ENCODE results near the gene NFASC. TPM values are rescaled to one million over a fixed set of nuclear protein-coding genes. Genes with fewer than 3 reads are reported as not detected.

NFASC gene
- polyA plus RNA-seq, 3 donors = 0.08 TPM; not detected in 2

DNA sequence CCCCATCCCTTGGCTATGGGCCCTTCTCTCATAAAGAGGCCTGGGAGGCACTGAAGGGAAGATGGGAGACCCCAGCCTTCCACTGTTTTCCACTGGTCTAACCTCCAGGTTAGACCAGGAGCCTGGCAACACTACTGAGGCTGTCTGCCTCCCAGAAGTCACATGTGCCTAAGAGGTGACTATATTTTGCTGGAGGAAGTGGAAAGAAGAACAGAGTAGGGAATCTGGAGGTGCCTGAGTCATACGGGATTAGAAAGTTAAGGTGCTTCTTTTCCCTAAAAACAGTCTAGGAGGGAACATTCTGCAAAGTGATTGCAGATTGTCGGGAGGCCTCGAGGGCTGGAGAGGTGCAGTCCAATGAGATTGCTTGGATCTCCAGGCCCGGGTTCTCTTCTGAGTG is 4.6 kb downstream of the NFASC start:
- no peaks in the 10 kb centered on the region for H3K36me3 ChIP-seq (replicated peaks in 1 of 2; ENCODE audit: control insufficient read depth in 1 of 2, insufficient read depth in 2 of 2, low read length in 2 of 2)
- no peaks in the 10 kb centered on the region for H3K4me1 ChIP-seq (ENCODE audit: control insufficient read depth in 1 of 2, insufficient read depth in 2 of 2, low read length in 2 of 2)
- no peaks in the 10 kb centered on the region for H3K9me3 ChIP-seq (replicated peaks in 1 of 2; ENCODE audit: control insufficient read depth in 1 of 2, insufficient read depth in 1 of 2, low read length in 2 of 2)
- no peak overlapping the region for H3K4me3 ChIP-seq (replicated peaks in 1 of 3; ENCODE audit: low read depth in 2 of 3, low read length in 3 of 3)
- no peaks in the 10 kb centered on the region for H4K20me1 ChIP-seq (ENCODE audit: insufficient read depth, low read length)
- Mint-ChIP-seq H3K4me1 (no peaks in the 10 kb centered on the region), H3K27me3 (ENCODE audit: low read depth in 3 of 3) (peaks cover 6 to 22% (median 20%) of the 10 kb centered on the region in 3 donors), H3K36me3 (no peaks in the 10 kb centered on the region), H3K9me3 (no peaks in the 10 kb centered on the region), H3K27ac (no peak overlapping the region), H3K4me3 (no peak overlapping the region)
- no peak overlapping the region for H3K4me2 ChIP-seq (replicated peaks; ENCODE audit: extremely low read depth, low read length, poor library complexity, severe bottlenecking)
- H3K79me2 ChIP-seq (ENCODE audit: insufficient read depth, low read length) = no peaks in the 10 kb centered on the region
- 89% methylated on average over 3 of the region's 4 CpGs for WGBS (ENCODE audit: insufficient coverage)
- peaks cover 2 to 6% of the 10 kb centered on the region in 2 donors for H3K27me3 ChIP-seq (ENCODE audit: control insufficient read depth in 2 of 2, insufficient read depth in 2 of 2, low read length in 2 of 2)
- no peak overlapping the region for H3K9ac ChIP-seq (ENCODE audit: insufficient read depth, low read length, poor library complexity, severe bottlenecking)
- no peak for DNase-seq
- TF ChIP-seq, protein P1, sequence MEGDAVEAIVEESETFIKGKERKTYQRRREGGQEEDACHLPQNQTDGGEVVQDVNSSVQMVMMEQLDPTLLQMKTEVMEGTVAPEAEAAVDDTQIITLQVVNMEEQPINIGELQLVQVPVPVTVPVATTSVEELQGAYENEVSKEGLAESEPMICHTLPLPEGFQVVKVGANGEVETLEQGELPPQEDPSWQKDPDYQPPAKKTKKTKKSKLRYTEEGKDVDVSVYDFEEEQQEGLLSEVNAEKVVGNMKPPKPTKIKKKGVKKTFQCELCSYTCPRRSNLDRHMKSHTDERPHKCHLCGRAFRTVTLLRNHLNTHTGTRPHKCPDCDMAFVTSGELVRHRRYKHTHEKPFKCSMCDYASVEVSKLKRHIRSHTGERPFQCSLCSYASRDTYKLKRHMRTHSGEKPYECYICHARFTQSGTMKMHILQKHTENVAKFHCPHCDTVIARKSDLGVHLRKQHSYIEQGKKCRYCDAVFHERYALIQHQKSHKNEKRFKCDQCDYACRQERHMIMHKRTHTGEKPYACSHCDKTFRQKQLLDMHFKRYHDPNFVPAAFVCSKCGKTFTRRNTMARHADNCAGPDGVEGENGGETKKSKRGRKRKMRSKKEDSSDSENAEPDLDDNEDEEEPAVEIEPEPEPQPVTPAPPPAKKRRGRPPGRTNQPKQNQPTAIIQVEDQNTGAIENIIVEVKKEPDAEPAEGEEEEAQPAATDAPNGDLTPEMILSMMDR (IDR thresholded peaks at IDR 0.05) = no peak
- intact Hi-C loops (cut with micrococcal nuclease) = no loop called here
- no peak overlapping the region for H3K27ac ChIP-seq (ENCODE audit: low read depth in 1 of 2, low read length in 2 of 2)
- no peak overlapping the region for H2AFZ ChIP-seq (ENCODE audit: insufficient read depth, low read depth, low read length, poor library complexity, severe bottlenecking)

DNA sequence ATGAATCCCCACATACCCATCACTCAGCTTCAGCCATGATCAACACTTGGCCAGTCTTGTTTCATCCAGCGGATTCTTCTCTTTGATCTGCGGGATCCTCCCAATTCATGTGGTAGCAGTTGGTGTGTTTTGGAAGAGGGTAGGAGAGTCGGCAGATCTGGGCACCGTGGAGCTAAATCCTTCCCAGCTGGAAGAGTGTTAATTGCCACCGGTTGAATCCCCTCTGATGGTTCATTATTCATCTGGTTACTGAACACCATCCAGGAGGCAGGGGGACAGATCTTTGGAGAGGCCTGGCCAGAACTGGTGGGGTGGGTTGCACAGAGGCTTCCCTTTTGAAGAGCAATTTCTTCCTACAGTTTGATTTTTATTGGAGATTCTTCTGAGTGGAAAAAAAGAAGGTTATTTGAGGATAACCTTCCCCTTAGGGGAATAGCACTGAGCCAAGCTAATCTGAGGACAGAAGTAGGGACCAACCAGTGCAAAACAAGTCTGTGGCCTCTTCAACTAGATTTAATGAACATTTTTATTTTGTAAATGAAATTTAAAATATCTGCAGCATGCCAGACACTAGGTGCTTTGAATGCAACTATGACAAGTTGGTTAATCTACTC is 8.1 kb downstream of the NFASC start:
- H2AFZ ChIP-seq (ENCODE audit: insufficient read depth, low read depth, low read length, poor library complexity, severe bottlenecking) = no peak overlapping the region
- no peak for DNase-seq
- Mint-ChIP-seq H3K27ac (no peak overlapping the region), H3K27me3 (ENCODE audit: low read depth in 3 of 3) (peaks cover 5 to 24% (median 21%) of the 10 kb centered on the region in 3 donors), H3K4me3 (no peak overlapping the region), H3K9me3 (no peaks in the 10 kb centered on the region), H3K4me1 (no peaks in the 10 kb centered on the region), H3K36me3 (no peaks in the 10 kb centered on the region)
- TF ChIP-seq, protein P1 (IDR thresholded peaks at IDR 0.05) = no peak
- no peak overlapping the region for H3K27ac ChIP-seq (ENCODE audit: low read depth in 1 of 2, low read length in 2 of 2)
- H3K9ac ChIP-seq (ENCODE audit: insufficient read depth, low read length, poor library complexity, severe bottlenecking) = no peak overlapping the region
- H3K4me1 ChIP-seq (ENCODE audit: control insufficient read depth in 1 of 2, insufficient read depth in 2 of 2, low read length in 2 of 2) = no peaks in the 10 kb centered on the region
- intact Hi-C loops (cut with micrococcal nuclease) = no loop called here
- no peaks in the 10 kb centered on the region for H3K9me3 ChIP-seq (replicated peaks in 1 of 2; ENCODE audit: control insufficient read depth in 1 of 2, insufficient read depth in 1 of 2, low read length in 2 of 2)
- H3K79me2 ChIP-seq (ENCODE audit: insufficient read depth, low read length) = no peaks in the 10 kb centered on the region
- H3K36me3 ChIP-seq (replicated peaks in 1 of 2; ENCODE audit: control insufficient read depth in 1 of 2, insufficient read depth in 2 of 2, low read length in 2 of 2) = no peaks in the 10 kb centered on the region
- no peak overlapping the region for H3K4me2 ChIP-seq (replicated peaks; ENCODE audit: extremely low read depth, low read length, poor library complexity, severe bottlenecking)
- H4K20me1 ChIP-seq (ENCODE audit: insufficient read depth, low read length) = no peaks in the 10 kb centered on the region
- WGBS (ENCODE audit: insufficient coverage) = 0% methylated on average over 2 of the region's 5 CpGs
- H3K27me3 ChIP-seq (ENCODE audit: control insufficient read depth in 2 of 2, insufficient read depth in 2 of 2, low read length in 2 of 2) = peaks cover 2 to 6% of the 10 kb centered on the region in 2 donors
- H3K4me3 ChIP-seq (replicated peaks in 1 of 3; ENCODE audit: low read depth in 2 of 3, low read length in 3 of 3) = no peak overlapping the region

All from CD14-positive monocyte (primary cell).